ENCODE measurements around the gene BPIFA2. TPM values are rescaled to one million over a fixed set of nuclear protein-coding genes. Genes with fewer than 3 reads are reported as not detected.

BPIFA2 gene
- polyA plus RNA-seq, 1 donor (not counting 4 experiments of a cell fraction or from before 2014, with no cell fraction given), result not detected

- Histone ChIP-seq H3K4me1 (ENCODE audit: control insufficient read depth, extremely low read depth, insufficient read depth, low read length) (no peaks in the 10 kb centered on the region), H2AFZ (ENCODE audit: control insufficient read depth, low read length) (no peak overlapping the region), H3K79me2 (ENCODE audit: control insufficient read depth, insufficient read depth, low read length) (no peaks in the 10 kb centered on the region), H3K9me3 (ENCODE audit: control insufficient read depth, low read depth, low read length) (no peaks in the 10 kb centered on the region), H3K27me3 (ENCODE audit: control insufficient read depth, extremely low read depth, insufficient read depth, low read length) (no peaks in the 10 kb centered on the region), H3K4me3 (ENCODE audit: control insufficient read depth in 2 of 3, extremely low read depth in 1 of 3, insufficient read depth in 2 of 3, low read depth in 1 of 3, low read length in 3 of 3) (no peak overlapping the region), H3K9ac (ENCODE audit: control insufficient read depth, extremely low read depth, insufficient read depth, low read length) (no peak overlapping the region), H3K4me2 (ENCODE audit: control insufficient read depth, extremely low read depth, insufficient read depth, low read depth, low read length) (no peak overlapping the region), H4K20me1 (ENCODE audit: control insufficient read depth, extremely low read depth, insufficient read depth, low read length) (no peaks in the 10 kb centered on the region), H3K27ac (ENCODE audit: control insufficient read depth, insufficient read depth, low read length) (no peak overlapping the region), H3K9me1 (ENCODE audit: control insufficient read depth, extremely low read depth, insufficient read depth, low read length) (no peaks in the 10 kb centered on the region), H3K36me3 (ENCODE audit: control insufficient read depth in 2 of 2, extremely low read depth in 1 of 2, insufficient read depth in 2 of 2, low read length in 2 of 2) (no peaks in the 10 kb centered on the region)
- DNase-seq (ENCODE audit: low read depth, low spot score), result no peak
- no peak for FAIRE-seq
- TF ChIP-seq EZH2 (IDR thresholded peaks at IDR 0.05; ENCODE audit: low read length) (no peak), CTCF (optimal IDR thresholded peaks at IDR 0.05 in 1 of 3, IDR thresholded peaks at IDR 0.05 in 1 of 3, conservative IDR thresholded peaks at IDR 0.05 in 1 of 3; ENCODE audit: extremely low read depth in 1 of 3, insufficient read depth in 2 of 3, low read length in 3 of 3) (no peak)
- dilution Hi-C loops (cut with MboI; ENCODE audit: extremely low pct_ligation_motif_present, low sequenced_read_pairs), result no loop called here
These were observed 4.8 kb downstream of the BPIFA2 start for GRCh38 chr20:33172781-33173180.

GRCh38 chr20:33175123-33175522 lies 7.2 kb downstream of the BPIFA2 start:
- dilution Hi-C loops (cut with MboI; ENCODE audit: extremely low pct_ligation_motif_present, low sequenced_read_pairs), result no loop called here
- Histone ChIP-seq H3K27me3 (ENCODE audit: control insufficient read depth, extremely low read depth, insufficient read depth, low read length) (no peaks in the 10 kb centered on the region), H3K4me1 (ENCODE audit: control insufficient read depth, extremely low read depth, insufficient read depth, low read length) (no peaks in the 10 kb centered on the region), H2AFZ (ENCODE audit: control insufficient read depth, low read length) (no peak overlapping the region), H3K27ac (ENCODE audit: control insufficient read depth, insufficient read depth, low read length) (no peak overlapping the region), H4K20me1 (ENCODE audit: control insufficient read depth, extremely low read depth, insufficient read depth, low read length) (no peaks in the 10 kb centered on the region), H3K9me3 (ENCODE audit: control insufficient read depth, low read depth, low read length) (no peaks in the 10 kb centered on the region), H3K4me3 (ENCODE audit: control insufficient read depth in 2 of 3, extremely low read depth in 1 of 3, insufficient read depth in 2 of 3, low read depth in 1 of 3, low read length in 3 of 3) (no peak overlapping the region), H3K9ac (ENCODE audit: control insufficient read depth, extremely low read depth, insufficient read depth, low read length) (no peak overlapping the region), H3K79me2 (ENCODE audit: control insufficient read depth, insufficient read depth, low read length) (no peaks in the 10 kb centered on the region), H3K4me2 (ENCODE audit: control insufficient read depth, extremely low read depth, insufficient read depth, low read depth, low read length) (no peak overlapping the region), H3K9me1 (ENCODE audit: control insufficient read depth, extremely low read depth, insufficient read depth, low read length) (no peaks in the 10 kb centered on the region), H3K36me3 (ENCODE audit: control insufficient read depth in 2 of 2, extremely low read depth in 1 of 2, insufficient read depth in 2 of 2, low read length in 2 of 2) (no peaks in the 10 kb centered on the region)
- no peak for FAIRE-seq
- TF ChIP-seq CTCF (optimal IDR thresholded peaks at IDR 0.05 in 1 of 3, IDR thresholded peaks at IDR 0.05 in 1 of 3, conservative IDR thresholded peaks at IDR 0.05 in 1 of 3; ENCODE audit: extremely low read depth in 1 of 3, insufficient read depth in 2 of 3, low read length in 3 of 3), result no peak
- no peak for TF ChIP-seq EZH2 (IDR thresholded peaks at IDR 0.05; ENCODE audit: low read length)
- DNase-seq (ENCODE audit: low read depth, low spot score), result no peak
